Gastroesophageal sphincter (tissue), 4 donors: Measurements from ENCODE around the gene CCL15. TPM values are rescaled to one million over a fixed set of nuclear protein-coding genes. Genes with fewer than 3 reads are reported as not detected.
A peak's percentile ranks its signal among the peaks of the same experiment; 100 is the strongest.
"Not testable (repeated sequence)": the region's sequence is repeated elsewhere in the genome, so short reads cannot be mapped to it uniquely, and the experiment has no call there.

ENCODE experiments used
- ATAC-seq: fragments of 150-250 bp; one replicate; pipeline ENCODE4 v1.9.1; 2016; ENCODE audit warnings: mild to moderate bottlenecking, moderate library complexity
- H3K27ac ChIP-seq, 4 donors: fragments of 200-600 bp; sonication (generic) in 3 of 4; 1 replicate in 3 of 4; 2 replicates in 1 of 4; pipeline ENCODE4 v1.5.1; 2016 to 2019
- H3K27me3 ChIP-seq: fragments of 200-600 bp; sonication (generic); one replicate; pipeline ENCODE4 v1.5.1; 2019
- H3K36me3 ChIP-seq, 2 donors: fragments of 200-600 bp; sonication (generic); one replicate each; pipeline ENCODE4 v1.5.1; 2019; ENCODE audit warnings: control low read depth in 1 of 2
- H3K4me1 ChIP-seq, 3 donors: fragments of 200-600 bp; sonication (generic); 1 replicate in 2 of 3; 2 replicates in 1 of 3; pipeline ENCODE4 v1.5.1; 2016 to 2019; ENCODE audit warnings: control low read depth in 2 of 3
- H3K4me3 ChIP-seq, 2 donors: fragments of 200-600 bp; sonication (generic); one replicate each; pipeline ENCODE4 v1.5.1; 2019; ENCODE audit warnings: mild to moderate bottlenecking in 1 of 2, moderate library complexity in 1 of 2
- H3K9me3 ChIP-seq, 3 donors: fragments of 200-600 bp; sonication (generic); one replicate each; pipeline ENCODE4 v1.5.1; 2017 to 2019; ENCODE audit warnings: control low read depth in 2 of 3
- CTCF ChIP-seq, 4 experiments: fragments of 200-600 bp in 2 of 4; fragments of 450-650 bp in 2 of 4; sonication (generic) in 1 of 4; IDR thresholded peaks; one replicate each; pipeline ENCODE4 v1.5.1; 2017 to 2019; ENCODE audit warnings: antibody characterized with exemption in 4 of 4, mild to moderate bottlenecking in 2 of 4, moderate library complexity in 2 of 4
- EP300 ChIP-seq: sonication (generic); formaldehyde crosslinking; IDR thresholded peaks from one replicate; pipeline ENCODE4 v1.6.1; 2017; ENCODE audit warnings: antibody characterized with exemption, mild to moderate bottlenecking
- POLR2A ChIP-seq, 2 donors: fragments of 450-650 bp; IDR thresholded peaks; one replicate each; pipeline ENCODE4 v1.6.1; 2017; ENCODE audit warnings: antibody characterized with exemption in 2 of 2, mild to moderate bottlenecking in 2 of 2, moderate library complexity in 1 of 2
- POLR2AphosphoS5 ChIP-seq: sonication (generic); formaldehyde crosslinking; IDR thresholded peaks from one replicate; pipeline ENCODE4 v1.6.1; 2017; ENCODE audit warnings: antibody characterized with exemption
- WGBS, 2 donors: methylation state at CpG; one replicate each; pipeline ENCODE4 v1.1.5; 2018; ENCODE audit warnings: low coverage in 1 of 2; 5-methylcytosine and 5-hydroxymethylcytosine counted together
- total RNA-seq, 4 donors: library from RNA; depleted of rRNA; stranded (reverse); fragments of >200 nt; gene quantifications; one replicate each; pipeline ENCODE4 v1.1.0, GENCODE V29; 2016

The CCL15 gene
- total RNA-seq, 4 donors from 2014 or later = not detected

GRCh38 chr17:36016555-36016954 is 15.2 kb upstream of the CCL15 start:
- no peak for TF ChIP-seq POLR2AphosphoS5
- no peak for TF ChIP-seq EP300
- TF ChIP-seq POLR2A (IDR thresholded peaks at IDR 0.05) = no peak
- TF ChIP-seq CTCF (IDR thresholded peaks at IDR 0.05) = no peak
- no peak for ATAC-seq
- 88 to 91% methylated on average over 2 of the region's 2 CpGs for WGBS, 2 donors

GRCh38 chr17:36015895-36016294 is 14.5 kb upstream of the CCL15 start:
- not testable (repeated sequence) for H3K4me1 ChIP-seq, H3K27me3 ChIP-seq, H3K27ac ChIP-seq, H3K4me3 ChIP-seq, H3K36me3 ChIP-seq, ATAC-seq
- WGBS, 2 donors = 90 to 95% methylated on average over 4 of the region's 4 CpGs
- peaks cover 0 to 15% (median 0%) of the 10 kb centered on the region in 3 donors for H3K9me3 ChIP-seq

More at GRCh38 chr17:36016555-36016954, 15.2 kb upstream of the CCL15 start:
- H3K9me3 ChIP-seq = peaks cover 0 to 14% (median 0%) of the 10 kb centered on the region in 3 donors
- H3K4me1 ChIP-seq = no peaks in the 10 kb centered on the region
- no peaks in the 10 kb centered on the region for H3K36me3 ChIP-seq
- no peak overlapping the region for H3K27ac ChIP-seq
- H3K27me3 ChIP-seq = peaks cover 8% of the 10 kb centered on the region
- H3K4me3 ChIP-seq = no peak overlapping the region

GRCh38 chr17:36014946-36015345 is 13.6 kb upstream of the CCL15 start:
- Histone ChIP-seq H3K4me1 (no peaks in the 10 kb centered on the region), H3K27me3 (peaks cover 16% of the 10 kb centered on the region), H3K27ac (no peak overlapping the region), H3K9me3 (peaks cover 0 to 20% (median 0%) of the 10 kb centered on the region in 3 donors), H3K36me3 (no peaks in the 10 kb centered on the region), H3K4me3 (no peak overlapping the region)
- 52 to 56% methylated on average over 5 of the region's 5 CpGs for WGBS, 2 donors
- ATAC-seq = no peak
- TF ChIP-seq EP300 = no peak
- no peak for TF ChIP-seq POLR2AphosphoS5

GRCh38 chr17:36011201-36011600 is 9.8 kb upstream of the CCL15 start:
- WGBS, 2 donors = 52 to 73% methylated on average over 2 of the region's 2 CpGs
- peaks cover 0 to 43% (median 0%) of the 10 kb centered on the region in 3 donors for H3K9me3 ChIP-seq
- H3K36me3 ChIP-seq = no peaks in the 10 kb centered on the region
- ATAC-seq = no peak
- peaks cover 12% of the 10 kb centered on the region for H3K27me3 ChIP-seq
- H3K27ac ChIP-seq = no peak overlapping the region
- TF ChIP-seq POLR2A (IDR thresholded peaks at IDR 0.05) (no peak), CTCF (IDR thresholded peaks at IDR 0.05) (no peak), EP300 (no peak), POLR2AphosphoS5 (no peak)
- H3K4me3 ChIP-seq = no peak overlapping the region
- H3K4me1 ChIP-seq = no peaks in the 10 kb centered on the region

- no peaks in the 10 kb centered on the region for H3K36me3 ChIP-seq
- no peaks in the 10 kb centered on the region for H3K4me1 ChIP-seq
- TF ChIP-seq CTCF (IDR thresholded peaks at IDR 0.05) (peak in 1 of 4 experiments; percentile 13), EP300 (no peak)
- 77 to 92% methylated on average over 5 to 11 of the region's 14 CpGs for WGBS, 2 donors
- peaks cover 12% of the 10 kb centered on the region for H3K27me3 ChIP-seq
- ATAC-seq = no peak
- no peak overlapping the region for H3K27ac ChIP-seq
- no peak overlapping the region for H3K4me3 ChIP-seq
- peaks cover 0 to 43% (median 0%) of the 10 kb centered on the region in 3 donors for H3K9me3 ChIP-seq
These were observed 7.8 kb upstream of the CCL15 start for GRCh38 chr17:36008998-36009665.

GRCh38 chr17:36004594-36005108 is 3.3 kb upstream of the CCL15 start:
- ATAC-seq = no peak
- H3K4me3 ChIP-seq = no peak overlapping the region
- TF ChIP-seq CTCF (IDR thresholded peaks at IDR 0.05) (no peak), POLR2AphosphoS5 (no peak), EP300 (no peak), POLR2A (IDR thresholded peaks at IDR 0.05) (no peak)
- H3K27me3 ChIP-seq = no peaks in the 10 kb centered on the region
- no peaks in the 10 kb centered on the region for H3K36me3 ChIP-seq
- no peak overlapping the region for H3K27ac ChIP-seq
- peaks cover 0 to 20% (median 0%) of the 10 kb centered on the region in 3 donors for H3K9me3 ChIP-seq
- H3K4me1 ChIP-seq = no peaks in the 10 kb centered on the region
- 23 to 37% methylated on average over 2 to 4 of the region's 4 CpGs for WGBS, 2 donors
